ENCODE measurements around the gene DUSP3.

Gene DUSP3

GRCh38 chr17:43782913-43783680, 4.3 kb upstream of the DUSP3 start:
- in situ Hi-C loops (cut with HindIII; ENCODE audit: low sequenced_read_pairs), result no loop called here
- TF ChIP-seq CTCF (IDR thresholded peaks at IDR 0.05; ENCODE audit: low read depth, low read length, missing control alignments), result no peak

GRCh38 chr17:43780135-43780534, 1.4 kb upstream of the DUSP3 start, which contains the start of gene CFAP97D1:
CFAP97D1 (plus strand) TSS chr17:43780435; CDS start chr17:43780463, 28 bp downstream.
- in situ Hi-C loops (cut with HindIII; ENCODE audit: low sequenced_read_pairs), result no loop called here
- no peak for DNase-seq (ENCODE audit: low read depth)
- no peak for TF ChIP-seq CTCF (IDR thresholded peaks at IDR 0.05; ENCODE audit: low read depth, low read length, missing control alignments)
- peak within 1 kb of the TSS; percentile 87 for H3K4me3 ChIP-seq (ENCODE audit: low read depth, low read length)

More at GRCh38 chr17:43782913-43783680, 4.3 kb upstream of the DUSP3 start:
- no peak overlapping the region for H3K4me3 ChIP-seq (ENCODE audit: low read depth, low read length)
- DNase-seq (ENCODE audit: low read depth), result no peak

- peak overlapping the region; percentile 87 for H3K4me3 ChIP-seq (ENCODE audit: low read depth, low read length)
- peak; percentile 22 for TF ChIP-seq CTCF (IDR thresholded peaks at IDR 0.05; ENCODE audit: low read depth, low read length, missing control alignments)
- DNase-seq (ENCODE audit: low read depth), result no peak
- in situ Hi-C loops (cut with HindIII; ENCODE audit: low sequenced_read_pairs), result no loop called here
Observed at GRCh38 chr17:43779145-43780125, 658 bp upstream of the DUSP3 start.

GRCh38 chr17:43774304-43775250, 4.2 kb downstream of the DUSP3 start:
- in situ Hi-C loops (cut with HindIII; ENCODE audit: low sequenced_read_pairs), result no loop called here
- TF ChIP-seq CTCF (IDR thresholded peaks at IDR 0.05; ENCODE audit: low read depth, low read length, missing control alignments), result no peak
- H3K4me3 ChIP-seq (ENCODE audit: low read depth, low read length), result no peak overlapping the region
- no peak for DNase-seq (ENCODE audit: low read depth)

GRCh38 chr17:43772877-43773648, 5.7 kb downstream of the DUSP3 start:
- in situ Hi-C loops (cut with HindIII; ENCODE audit: low sequenced_read_pairs), result no loop called here
- H3K4me3 ChIP-seq (ENCODE audit: low read depth, low read length), result no peak overlapping the region
- no peak for DNase-seq (ENCODE audit: low read depth)

More at GRCh38 chr17:43772877-43773648, 5.7 kb downstream of the DUSP3 start:
- no peak for TF ChIP-seq CTCF (IDR thresholded peaks at IDR 0.05; ENCODE audit: low read depth, low read length, missing control alignments)

All from astrocyte of the cerebellum (primary cell).